Suppressor macrophage treated with lipopolysaccharide for 4 hours (primary cell): ENCODE results near the gene FHIT.
"Not testable (repeated sequence)": the region's sequence is repeated elsewhere in the genome, so short reads cannot be mapped to it uniquely, and the experiment has no call there.

Source experiments
- DNase-seq: peaks from one replicate; pipeline ENCODE4 v3.0.0-alpha.2; 2020

The FHIT gene

DNA sequence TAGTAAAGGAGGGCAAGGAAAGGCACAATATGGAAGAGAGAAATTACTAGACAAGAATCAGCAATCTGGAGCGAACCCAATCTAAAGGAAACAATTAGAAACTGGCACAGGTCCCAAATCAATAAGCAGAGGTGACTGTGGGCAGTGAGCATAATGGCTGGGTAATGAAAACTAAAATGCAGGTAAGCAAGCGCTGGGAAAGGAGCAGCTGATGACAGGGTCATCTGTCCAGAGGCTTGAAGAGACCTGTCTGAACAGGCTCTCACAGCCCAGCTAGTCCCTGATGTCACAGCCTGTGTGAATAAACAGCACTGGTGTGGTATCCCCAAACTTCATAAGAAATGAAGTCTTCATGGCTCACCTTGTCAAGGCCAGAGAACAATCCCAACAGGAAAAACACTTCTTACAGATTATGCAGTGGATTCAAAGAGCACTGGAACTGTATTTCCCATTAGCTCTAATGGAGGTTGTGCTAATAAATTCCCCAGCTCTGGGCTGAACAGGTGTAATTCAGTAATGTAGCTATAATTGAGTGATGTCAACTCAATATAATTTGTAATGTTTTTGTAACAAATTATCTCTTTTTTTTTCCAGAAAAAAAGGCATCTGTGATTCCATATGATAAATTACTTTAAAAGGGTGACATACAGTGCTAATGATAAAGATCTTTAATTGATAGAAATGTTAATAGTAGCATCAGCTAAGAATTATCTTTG, 197.3 kb downstream of the FHIT start:
- no peak for DNase-seq

- no peak for DNase-seq
Observed at GRCh38 chr3:61052851-61053250, 198.4 kb downstream of the FHIT start.

DNA sequence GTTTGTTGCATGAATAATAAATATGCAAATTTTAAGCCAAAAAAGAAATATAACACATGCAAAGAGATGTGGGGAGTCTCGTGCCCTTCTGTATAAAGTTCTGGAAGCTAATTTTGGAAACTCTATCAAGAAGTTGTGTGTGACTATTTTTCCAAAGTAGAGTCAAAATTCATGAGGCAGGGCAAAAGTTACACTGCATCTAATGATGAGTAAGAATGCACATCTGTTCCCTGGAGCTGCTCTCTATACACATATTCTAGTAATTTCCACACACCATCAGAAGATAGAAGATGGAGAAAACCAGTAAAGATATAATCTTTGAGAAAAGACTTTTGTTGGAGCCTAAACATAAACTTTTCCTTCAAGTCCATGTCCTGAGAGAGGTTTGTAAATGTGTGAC, 199.6 kb downstream of the FHIT start:
- no peak for DNase-seq

DNA sequence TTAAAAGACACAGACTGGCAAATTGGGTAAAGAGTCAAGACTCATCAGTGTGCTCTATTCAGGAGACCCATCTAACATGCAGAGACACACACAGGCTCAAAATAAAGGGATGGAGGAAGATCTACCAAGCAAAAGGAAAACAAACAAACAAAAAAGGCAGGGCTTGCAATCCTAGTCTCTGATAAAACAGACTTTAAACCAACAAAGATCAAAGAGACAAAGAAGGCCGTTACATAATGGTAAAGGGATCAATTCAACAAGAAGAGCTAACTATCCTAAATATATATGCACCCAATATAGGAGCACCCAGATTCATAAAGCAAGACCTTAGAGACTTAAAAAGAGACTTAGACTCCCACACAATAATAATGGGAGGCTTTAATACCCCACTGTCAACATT, 206.1 kb downstream of the FHIT start:
- DNase-seq, result not testable (repeated sequence)

DNA sequence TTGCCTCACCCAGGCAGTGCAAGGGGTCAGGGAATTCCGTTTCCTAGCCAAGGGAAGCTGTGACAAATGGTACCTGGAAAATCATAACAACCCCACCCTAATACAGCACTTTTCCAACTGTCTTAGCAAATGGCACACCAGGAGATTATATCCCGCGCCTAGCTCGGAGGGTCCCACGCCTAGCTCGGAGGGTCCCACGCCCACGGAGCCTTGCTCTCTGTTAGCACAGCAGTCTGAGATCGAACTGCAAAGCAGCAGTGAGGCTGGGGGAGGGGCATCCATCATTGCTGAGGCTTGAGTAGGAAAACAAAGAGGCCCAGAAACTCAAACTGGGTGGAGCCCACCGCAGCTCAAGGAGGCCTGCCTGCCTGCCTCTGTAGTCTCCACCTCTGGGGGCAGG, 208.1 kb downstream of the FHIT start:
- DNase-seq, result no peak

- DNase-seq, result no peak
Observed at GRCh38 chr3:61040618-61041017, 210.6 kb downstream of the FHIT start.

- DNase-seq, result no peak
Observed at GRCh38 chr3:61035573-61035972, 215.7 kb downstream of the FHIT start.

GRCh38 chr3:61032991-61033390, 218.3 kb downstream of the FHIT start:
- DNase-seq, result no peak

DNA sequence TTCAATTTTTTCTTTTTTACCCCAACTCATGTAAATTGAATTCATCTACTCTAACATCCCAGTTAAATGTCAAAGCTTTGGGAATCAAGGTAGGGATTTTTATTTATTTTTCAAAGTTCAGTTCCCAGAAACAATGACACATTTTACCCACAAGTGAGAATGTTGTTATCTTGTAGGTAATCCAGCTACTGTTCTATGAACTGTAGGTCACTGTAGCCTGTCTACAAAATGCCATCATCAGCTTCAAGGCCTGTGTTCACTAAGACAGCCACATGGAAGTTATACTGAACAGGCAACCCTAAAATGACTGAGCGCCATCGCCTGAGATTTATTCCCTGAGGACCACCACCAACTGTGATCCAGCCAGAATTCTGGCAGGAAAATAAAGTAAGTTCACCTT, 219.7 kb downstream of the FHIT start:
- no peak for DNase-seq

DNA sequence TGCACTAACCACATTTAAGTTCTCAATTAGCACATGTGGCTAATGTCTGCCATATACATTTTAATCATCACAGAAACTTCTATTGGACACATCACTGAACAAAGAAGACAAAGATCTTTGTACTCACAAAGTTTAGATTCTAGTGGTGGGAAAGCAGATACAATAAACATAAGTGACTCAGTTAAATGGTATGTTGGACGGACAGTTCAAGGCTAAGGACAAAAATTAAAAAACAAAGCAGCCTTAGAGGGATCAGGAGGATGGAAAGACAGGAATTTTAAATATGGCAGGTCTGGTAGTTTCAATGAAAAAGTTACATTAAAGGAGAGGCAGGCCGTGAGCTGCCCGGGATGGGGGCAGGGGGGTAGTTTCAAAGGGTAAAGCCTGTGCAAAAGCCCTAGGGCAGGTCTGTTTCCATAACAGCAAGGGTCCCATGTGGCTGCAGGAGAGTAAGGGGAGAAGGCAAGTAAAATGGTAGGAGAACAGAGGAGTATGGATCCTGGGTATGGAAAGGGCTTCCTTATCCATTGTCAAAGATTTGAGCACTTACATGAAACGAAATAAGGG, 220.7 kb downstream of the FHIT start:
- no peak for DNase-seq

DNA sequence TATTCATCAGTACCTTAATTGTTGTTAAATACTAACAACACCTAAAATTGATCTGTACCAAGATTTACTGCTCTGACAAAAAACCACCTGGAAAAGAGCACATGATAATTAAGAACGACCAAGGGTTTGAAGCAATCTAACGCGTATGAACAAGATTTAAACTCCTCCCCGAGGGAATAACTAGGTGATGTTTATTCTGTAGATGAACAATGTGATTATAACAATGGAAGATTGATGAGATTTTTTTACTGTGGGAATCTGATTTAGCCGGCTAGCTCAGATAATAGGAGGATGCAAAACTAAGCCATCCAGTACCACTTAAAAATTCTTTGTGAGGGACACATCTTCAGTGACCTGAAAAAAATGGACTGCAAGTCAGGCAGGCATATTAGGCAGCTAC, 222.1 kb downstream of the FHIT start:
- no peak for DNase-seq

- no peak for DNase-seq
Observed at GRCh38 chr3:61018807-61019206, 232.4 kb downstream of the FHIT start.

- DNase-seq, result not testable (repeated sequence)
Observed at GRCh38 chr3:61017028-61017427, 234.2 kb downstream of the FHIT start.

GRCh38 chr3:61015859-61016258, 235.4 kb downstream of the FHIT start:
- DNase-seq, result no peak

DNA sequence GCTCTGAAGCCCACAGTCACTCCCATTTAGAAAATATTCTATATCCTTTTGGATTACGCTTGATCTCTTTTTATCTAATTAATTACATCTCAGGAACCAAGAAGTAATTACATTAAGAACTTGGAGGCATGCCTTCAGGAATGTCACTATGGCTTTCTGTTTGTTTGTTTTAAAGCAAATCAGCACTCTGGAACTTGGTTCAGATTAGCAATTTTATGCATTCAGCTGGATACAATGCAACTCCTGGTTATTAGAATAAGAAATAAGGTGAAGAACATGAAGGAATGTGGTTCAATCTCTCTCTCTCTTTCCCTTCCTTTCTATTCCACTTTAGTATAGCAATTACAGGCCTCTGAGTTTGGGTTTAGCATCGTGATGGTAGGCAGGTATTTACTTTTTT, 235.8 kb downstream of the FHIT start:
- DNase-seq, result no peak

DNA sequence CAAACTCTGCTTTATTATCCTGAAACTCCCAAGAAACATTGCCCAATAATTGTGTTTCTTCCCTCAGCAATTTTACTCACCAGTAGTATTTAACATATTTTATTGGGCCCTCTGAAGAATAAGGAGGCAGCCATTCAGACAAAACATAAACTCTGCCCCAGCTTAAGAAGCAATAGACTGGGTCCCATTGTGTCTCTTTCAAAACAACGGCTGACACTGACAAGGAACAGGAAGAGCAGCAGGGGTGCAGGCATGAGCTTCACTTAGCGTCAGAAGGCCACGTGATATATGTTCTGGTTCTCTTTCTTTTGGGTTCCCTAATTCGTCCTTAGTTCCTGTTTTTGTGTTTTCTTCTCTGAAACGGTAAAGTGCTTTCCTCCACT, 242.3 kb downstream of the FHIT start:
- DNase-seq, result peak; percentile 58

DNA sequence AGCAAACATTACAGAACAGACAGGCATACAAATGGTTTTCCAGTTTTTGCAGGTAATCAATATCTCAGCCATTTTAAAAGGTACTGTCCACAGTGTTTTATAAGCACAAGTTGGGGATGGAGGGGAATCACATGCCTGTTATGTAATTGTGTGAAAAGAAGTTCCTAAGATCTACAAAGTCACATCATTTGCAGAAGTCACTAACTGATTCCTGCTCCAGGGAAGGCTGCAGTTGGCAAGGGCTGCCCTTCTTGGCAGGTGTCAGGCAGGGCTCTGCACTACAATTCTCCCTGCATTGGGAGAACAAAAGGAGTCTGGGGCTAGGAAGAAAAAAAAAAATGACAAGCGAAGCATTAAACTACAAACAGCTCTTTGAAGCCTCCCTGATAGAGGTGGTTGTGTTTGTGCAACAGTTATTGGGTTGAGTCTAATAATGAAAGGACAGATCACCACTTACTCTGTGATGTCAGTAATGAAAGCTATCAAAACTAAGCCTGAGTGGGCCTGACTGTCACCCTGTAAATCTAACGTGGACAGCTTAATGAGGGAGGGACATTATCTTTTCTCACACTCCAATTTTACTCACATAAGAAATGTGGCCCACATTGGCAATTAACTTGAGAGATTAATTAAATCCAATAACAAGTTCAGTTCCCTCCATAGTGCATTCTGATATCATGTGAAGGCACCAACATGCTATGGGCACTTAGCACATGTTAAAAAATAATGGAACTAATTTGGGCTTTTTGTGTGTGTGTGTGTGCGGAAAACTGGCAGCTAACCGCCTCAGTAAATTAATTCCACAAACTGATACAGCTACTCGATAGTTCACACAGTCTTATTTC, 242.9 kb downstream of the FHIT start:
- no peak for DNase-seq

DNA sequence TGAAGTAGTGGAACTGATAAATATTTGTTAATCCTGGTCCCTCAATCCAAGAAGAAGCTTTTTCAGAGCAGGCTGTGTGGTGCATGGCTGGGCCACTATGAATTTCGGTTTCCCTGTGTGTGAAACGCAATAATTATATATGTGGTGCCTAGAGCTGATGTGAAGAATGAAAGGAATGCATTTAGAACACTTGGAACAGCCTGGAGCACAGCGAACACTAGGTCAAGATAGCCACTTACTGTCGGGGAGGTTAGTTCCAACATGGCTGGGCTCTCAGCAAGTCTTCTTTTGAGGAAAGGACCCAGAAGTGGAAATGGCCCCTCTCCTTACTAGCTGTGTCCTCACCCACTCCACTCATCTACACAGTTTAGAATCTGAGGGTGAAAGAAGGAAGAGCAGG, 245.7 kb downstream of the FHIT start:
- DNase-seq, result no peak

DNA sequence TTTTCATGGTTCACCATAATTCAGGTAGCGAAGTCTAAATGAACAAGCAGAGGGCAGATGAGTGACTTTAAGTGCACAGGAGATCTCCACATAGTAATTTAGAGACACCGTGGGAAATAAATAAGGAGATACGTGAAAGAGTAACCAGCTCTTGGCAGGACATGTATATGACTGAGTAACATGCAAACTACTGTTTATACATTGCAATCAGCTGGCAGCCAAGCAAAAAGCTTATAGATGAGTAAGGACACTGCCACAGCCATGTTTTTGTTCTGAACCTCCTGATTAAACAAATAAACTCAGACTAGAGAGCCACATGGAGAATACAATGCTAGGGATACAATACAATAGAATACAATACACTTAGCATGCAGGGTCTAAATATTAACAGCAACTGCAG, 252.4 kb downstream of the FHIT start:
- DNase-seq, result no peak

GRCh38 chr3:60992395-60992794, 258.9 kb downstream of the FHIT start:
- DNase-seq, result peak; percentile 59

- no peak for DNase-seq
Observed at GRCh38 chr3:60990442-60990730, 260.9 kb downstream of the FHIT start.

GRCh38 chr3:60989626-60990441, 261.4 kb downstream of the FHIT start:
- no peak for DNase-seq

DNA sequence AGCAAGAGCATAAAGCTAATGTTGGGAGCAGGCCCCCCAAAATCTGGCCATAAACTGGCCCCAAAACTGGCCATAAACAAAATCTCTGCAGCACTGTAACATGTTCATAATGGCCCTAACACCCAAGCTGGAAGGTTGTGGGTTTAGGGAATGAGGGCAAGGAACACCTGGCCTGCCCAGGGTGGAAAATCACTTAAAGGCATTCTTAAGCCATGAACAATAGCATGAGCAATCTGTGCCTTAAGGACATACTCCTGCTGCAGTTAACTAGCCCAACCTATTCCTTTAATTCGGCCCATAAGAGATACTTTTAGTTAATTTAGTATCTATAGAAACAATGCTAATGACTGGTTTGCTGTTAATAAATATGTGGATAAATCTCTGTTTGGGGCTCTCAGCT, 264.1 kb downstream of the FHIT start:
- not testable (repeated sequence) for DNase-seq

GRCh38 chr3:60986552-60986951, 264.7 kb downstream of the FHIT start:
- DNase-seq, result no peak
